Muscle layer of colon (tissue), 2 donors: ENCODE results near the gene DMD.

Experiments used
- H3K27ac ChIP-seq: one replicate; pipeline ENCODE4 v1.7.0; 2013; ENCODE audit warnings: low read depth, mild to moderate bottlenecking, low read length, moderate library complexity
- H3K27me3 ChIP-seq, 2 donors: one replicate each; pipeline ENCODE4 v1.7.0; 2013; ENCODE audit warnings: low read length in 2 of 2, mild to moderate bottlenecking in 2 of 2; ENCODE audit not compliant: insufficient read depth in 2 of 2, control insufficient read depth in 1 of 2
- H3K36me3 ChIP-seq: one replicate; pipeline ENCODE4 v1.7.0; 2013; ENCODE audit warnings: mild to moderate bottlenecking, low read length; ENCODE audit not compliant: insufficient read depth
- H3K4me1 ChIP-seq: one replicate; pipeline ENCODE4 v1.7.0; 2013; ENCODE audit warnings: mild to moderate bottlenecking, low read length; ENCODE audit not compliant: insufficient read depth
- H3K4me3 ChIP-seq, 2 donors: one replicate each; pipeline ENCODE4 v1.7.0; 2013; ENCODE audit warnings: low read length in 2 of 2, low read depth in 1 of 2, mild to moderate bottlenecking in 1 of 2, moderate library complexity in 1 of 2
- H3K9ac ChIP-seq: one replicate; pipeline ENCODE4 v1.7.0; 2013; ENCODE audit warnings: low read length
- H3K9me3 ChIP-seq: one replicate; pipeline ENCODE4 v1.7.0; 2013; ENCODE audit warnings: mild to moderate bottlenecking, low read length
- donor health status: abdominal sarcoma.
- donor health status: Adenocarcinoma of cecum.

Gene DMD

GRCh38 chrX:32851556-32851955 is 359.8 kb downstream of the DMD start:
- H3K4me1 ChIP-seq, result no peaks in the 10 kb centered on the region
- no peaks in the 10 kb centered on the region for H3K9me3 ChIP-seq
- H3K9ac ChIP-seq, result no peak overlapping the region
- H3K4me3 ChIP-seq, result no peak overlapping the region
- H3K36me3 ChIP-seq, result no peaks in the 10 kb centered on the region
- no peaks in the 10 kb centered on the region for H3K27me3 ChIP-seq
- no peak overlapping the region for H3K27ac ChIP-seq

- no peak overlapping the region for H3K9ac ChIP-seq
- no peaks in the 10 kb centered on the region for H3K4me1 ChIP-seq
- H3K27ac ChIP-seq, result no peak overlapping the region
- no peak overlapping the region for H3K4me3 ChIP-seq
- H3K9me3 ChIP-seq, result no peaks in the 10 kb centered on the region
- H3K27me3 ChIP-seq, result no peaks in the 10 kb centered on the region
- no peaks in the 10 kb centered on the region for H3K36me3 ChIP-seq
Measured at GRCh38 chrX:32847921-32848320, 363.4 kb downstream of the DMD start.

- no peaks in the 10 kb centered on the region for H3K36me3 ChIP-seq
- no peaks in the 10 kb centered on the region for H3K4me1 ChIP-seq
- H3K9ac ChIP-seq, result no peak overlapping the region
- H3K27ac ChIP-seq, result no peak overlapping the region
- no peaks in the 10 kb centered on the region for H3K27me3 ChIP-seq
- no peaks in the 10 kb centered on the region for H3K9me3 ChIP-seq
- no peak overlapping the region for H3K4me3 ChIP-seq
Measured at GRCh38 chrX:32842053-32842452, 369.3 kb downstream of the DMD start.

- no peak overlapping the region for H3K4me3 ChIP-seq
- no peaks in the 10 kb centered on the region for H3K36me3 ChIP-seq
- H3K27me3 ChIP-seq, result no peaks in the 10 kb centered on the region
- no peaks in the 10 kb centered on the region for H3K9me3 ChIP-seq
- no peak overlapping the region for H3K9ac ChIP-seq
- H3K27ac ChIP-seq, result no peak overlapping the region
- no peaks in the 10 kb centered on the region for H3K4me1 ChIP-seq
Measured at GRCh38 chrX:32839781-32840180, 371.6 kb downstream of the DMD start.

- H3K27me3 ChIP-seq, result no peaks in the 10 kb centered on the region
Measured at GRCh38 chrX:32825009-32825408, 386.3 kb downstream of the DMD start.

GRCh38 chrX:32804034-32804433 is 407.3 kb downstream of the DMD start:
- no peaks in the 10 kb centered on the region for H3K27me3 ChIP-seq
- no peak overlapping the region for H3K9ac ChIP-seq
- H3K9me3 ChIP-seq, result no peaks in the 10 kb centered on the region
- H3K27ac ChIP-seq, result no peak overlapping the region
- H3K36me3 ChIP-seq, result peaks cover 3% of the 10 kb centered on the region
- no peak overlapping the region for H3K4me3 ChIP-seq
- H3K4me1 ChIP-seq, result no peaks in the 10 kb centered on the region

More at GRCh38 chrX:32825009-32825408, 386.3 kb downstream of the DMD start:
- Histone ChIP-seq H3K4me1 (no peaks in the 10 kb centered on the region), H3K36me3 (no peaks in the 10 kb centered on the region), H3K4me3 (no peak overlapping the region), H3K9ac (no peak overlapping the region), H3K9me3 (no peaks in the 10 kb centered on the region), H3K27ac (no peak overlapping the region)

- H3K27me3 ChIP-seq, result no peaks in the 10 kb centered on the region
Measured at GRCh38 chrX:32798990-32799389, 412.4 kb downstream of the DMD start.

GRCh38 chrX:32788936-32789335 is 422.4 kb downstream of the DMD start:
- no peaks in the 10 kb centered on the region for H3K9me3 ChIP-seq
- H3K4me1 ChIP-seq, result peaks cover 4% of the 10 kb centered on the region
- no peak overlapping the region for H3K4me3 ChIP-seq
- H3K27me3 ChIP-seq, result no peaks in the 10 kb centered on the region
- H3K36me3 ChIP-seq, result no peaks in the 10 kb centered on the region
- H3K9ac ChIP-seq, result no peak overlapping the region
- no peak overlapping the region for H3K27ac ChIP-seq

More at GRCh38 chrX:32798990-32799389, 412.4 kb downstream of the DMD start:
- Histone ChIP-seq H3K4me3 (no peak overlapping the region), H3K9ac (no peak overlapping the region), H3K36me3 (no peaks in the 10 kb centered on the region), H3K27ac (no peak overlapping the region), H3K4me1 (no peaks in the 10 kb centered on the region), H3K9me3 (no peaks in the 10 kb centered on the region)

GRCh38 chrX:32780109-32780508 is 431.2 kb downstream of the DMD start:
- H3K9ac ChIP-seq, result no peak overlapping the region
- H3K9me3 ChIP-seq, result no peaks in the 10 kb centered on the region
- no peaks in the 10 kb centered on the region for H3K36me3 ChIP-seq

GRCh38 chrX:32778965-32779364 is 432.4 kb downstream of the DMD start:
- Histone ChIP-seq H3K9ac (no peak overlapping the region), H3K27ac (no peak overlapping the region), H3K4me1 (no peaks in the 10 kb centered on the region), H3K4me3 (no peak overlapping the region), H3K27me3 (no peaks in the 10 kb centered on the region), H3K36me3 (no peaks in the 10 kb centered on the region), H3K9me3 (no peaks in the 10 kb centered on the region)

More at GRCh38 chrX:32780109-32780508, 431.2 kb downstream of the DMD start:
- Histone ChIP-seq H3K27ac (no peak overlapping the region), H3K27me3 (no peaks in the 10 kb centered on the region), H3K4me3 (no peak overlapping the region), H3K4me1 (no peaks in the 10 kb centered on the region)

- no peaks in the 10 kb centered on the region for H3K9me3 ChIP-seq
- no peaks in the 10 kb centered on the region for H3K4me1 ChIP-seq
- H3K27me3 ChIP-seq, result no peaks in the 10 kb centered on the region
- H3K9ac ChIP-seq, result no peak overlapping the region
- no peak overlapping the region for H3K4me3 ChIP-seq
- H3K27ac ChIP-seq, result no peak overlapping the region
- H3K36me3 ChIP-seq, result no peaks in the 10 kb centered on the region
Measured at GRCh38 chrX:32774966-32775365, 436.4 kb downstream of the DMD start.

- H3K27ac ChIP-seq, result no peak overlapping the region
- H3K27me3 ChIP-seq, result no peaks in the 10 kb centered on the region
- no peak overlapping the region for H3K4me3 ChIP-seq
- no peaks in the 10 kb centered on the region for H3K4me1 ChIP-seq
- H3K9ac ChIP-seq, result no peak overlapping the region
- H3K36me3 ChIP-seq, result no peaks in the 10 kb centered on the region
- H3K9me3 ChIP-seq, result no peaks in the 10 kb centered on the region
Measured at GRCh38 chrX:32749070-32749469, 462.3 kb downstream of the DMD start.
